Measurements from ENCODE around the gene FAM216A. TPM values are rescaled to one million over a fixed set of nuclear protein-coding genes. Genes with fewer than 3 reads are reported as not detected.
"Not testable (repeated sequence)": the region's sequence is repeated elsewhere in the genome, so short reads cannot be mapped to it uniquely, and the experiment has no call there.

The FAM216A gene
- total RNA-seq, 1 donor from 2014 or later: 4.2 TPM

DNA sequence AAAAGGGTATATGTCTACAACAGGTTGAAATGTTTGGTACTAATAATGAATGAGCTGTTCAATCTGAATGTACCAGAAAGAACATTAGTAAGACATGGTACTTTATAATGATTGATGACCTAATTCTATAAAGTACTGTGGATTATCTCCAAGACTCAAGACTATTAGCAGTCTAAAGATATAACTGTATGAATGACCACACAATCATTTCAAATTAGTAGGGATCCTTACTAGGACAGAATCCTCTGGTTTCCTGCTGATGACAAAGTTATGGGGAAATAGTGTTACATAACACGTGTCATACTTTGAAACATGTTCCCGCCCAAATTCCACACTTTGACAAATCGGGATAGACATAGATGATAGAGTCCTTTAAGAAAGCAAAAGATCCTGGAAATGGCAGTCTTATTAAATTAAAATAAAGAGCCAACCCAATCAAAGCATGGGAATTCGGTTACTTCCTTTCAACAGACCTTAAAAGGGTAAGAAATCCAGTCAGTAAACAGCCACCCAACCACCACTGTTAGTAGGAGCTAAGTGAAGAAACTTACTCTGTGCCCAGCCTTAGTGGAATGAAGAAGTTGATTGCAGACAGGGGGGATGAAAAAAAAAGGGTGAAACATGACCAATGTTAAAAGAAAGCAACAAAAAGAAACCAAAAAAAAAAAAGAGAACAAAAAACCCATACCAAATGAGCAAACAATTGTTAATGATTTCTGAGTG lies 30.5 kb downstream of the FAM216A start:
- DNase-seq (ENCODE audit: low spot score): no peak

DNA sequence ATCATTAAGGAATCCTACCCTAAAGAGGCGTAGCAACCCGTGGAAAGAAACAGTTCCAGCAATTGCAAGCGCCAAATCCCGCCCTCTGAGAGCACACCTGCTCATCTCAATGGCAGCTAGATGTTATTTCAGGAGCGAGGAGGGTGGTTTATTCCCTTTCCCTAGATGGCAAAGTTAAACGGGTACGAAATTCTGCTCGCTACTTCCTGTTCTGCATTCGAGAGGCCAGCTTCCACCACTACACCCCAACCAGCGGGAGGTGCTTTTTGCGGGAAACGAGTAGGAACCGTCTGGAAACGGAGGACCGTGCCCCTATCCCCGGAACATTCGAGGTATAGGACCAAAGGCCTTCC lies 32.7 kb downstream of the FAM216A start:
- peak; percentile 53 for DNase-seq (ENCODE audit: low spot score)

DNA sequence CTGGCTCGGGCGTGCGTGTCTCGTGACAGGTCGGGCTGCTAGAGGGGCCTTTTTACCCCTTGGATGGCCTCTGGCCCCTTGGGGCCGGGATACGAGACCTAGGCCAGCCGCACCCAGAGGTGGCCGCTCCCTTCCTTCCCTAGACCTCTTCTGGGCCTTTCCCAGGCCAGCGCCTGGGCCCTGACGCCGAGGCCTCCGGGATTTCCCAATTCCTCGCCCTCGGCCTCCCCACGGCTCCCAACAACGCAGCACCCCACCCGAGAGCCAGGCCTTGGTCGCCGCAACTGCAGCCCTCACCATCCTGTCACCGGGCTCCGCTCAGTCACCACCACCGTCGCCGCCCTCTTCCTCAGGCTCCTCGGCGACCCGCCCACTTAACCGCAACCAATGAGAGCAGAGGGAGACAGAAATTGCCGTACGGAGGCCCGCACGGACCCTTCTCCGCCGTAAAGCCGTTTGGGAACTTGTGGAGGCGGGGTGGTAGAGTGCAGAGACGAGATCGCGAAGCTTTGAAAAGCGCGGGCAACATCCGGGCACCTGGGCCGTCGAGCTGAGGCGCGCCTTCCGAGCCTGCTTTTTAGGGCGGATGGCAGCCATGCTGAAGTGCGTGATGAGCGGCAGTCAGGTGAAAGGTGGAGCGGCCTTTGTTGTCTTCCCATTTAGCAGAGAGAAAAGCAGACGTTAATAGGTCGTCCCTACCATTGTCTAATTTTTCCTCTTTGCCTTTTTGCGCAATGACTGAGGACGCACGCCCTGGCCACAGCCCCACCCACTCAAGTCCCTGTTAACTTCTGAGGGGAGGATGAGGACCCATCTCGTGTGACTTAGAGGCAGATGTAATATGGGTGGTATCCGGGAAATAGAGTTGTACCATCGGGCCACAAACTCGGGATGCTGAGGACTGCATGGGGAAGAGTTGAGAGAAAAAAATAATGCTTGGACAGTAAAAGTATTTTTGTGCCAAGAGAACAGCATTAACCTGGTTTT lies 33.4 kb downstream of the FAM216A start, which contains the start of the genes RAD9B and VPS29:
Gene RAD9B (plus strand): TSS at position 580 of the 987 bp plus-strand sequence. CDS start 7 bp downstream, at position 587.
Gene VPS29 (minus strand): TSS at position 360 of the 987 bp plus-strand sequence. CDS start 60 bp downstream, at position 300.
- peak; percentile 98 for DNase-seq (ENCODE audit: low spot score)

DNA sequence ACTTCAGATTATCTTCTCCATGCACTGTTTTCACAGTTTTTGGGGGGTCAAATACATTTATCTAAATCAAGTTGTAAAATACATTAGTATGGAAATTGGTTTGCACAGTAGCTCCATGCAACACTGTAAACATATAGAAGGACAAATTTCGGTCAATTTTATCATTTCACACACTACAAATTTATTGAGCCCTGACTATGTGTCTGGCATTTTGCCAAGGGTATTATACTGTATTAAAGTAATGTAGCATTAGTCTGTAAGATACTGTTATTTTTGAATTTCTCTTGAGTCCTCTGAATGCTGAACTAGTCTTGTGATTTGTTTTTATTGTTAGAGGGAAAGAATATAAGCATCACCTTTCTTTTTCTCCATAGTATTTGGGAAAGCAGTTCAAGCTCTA lies 34.8 kb downstream of the FAM216A start:
- DNase-seq (ENCODE audit: low spot score): no peak

DNA sequence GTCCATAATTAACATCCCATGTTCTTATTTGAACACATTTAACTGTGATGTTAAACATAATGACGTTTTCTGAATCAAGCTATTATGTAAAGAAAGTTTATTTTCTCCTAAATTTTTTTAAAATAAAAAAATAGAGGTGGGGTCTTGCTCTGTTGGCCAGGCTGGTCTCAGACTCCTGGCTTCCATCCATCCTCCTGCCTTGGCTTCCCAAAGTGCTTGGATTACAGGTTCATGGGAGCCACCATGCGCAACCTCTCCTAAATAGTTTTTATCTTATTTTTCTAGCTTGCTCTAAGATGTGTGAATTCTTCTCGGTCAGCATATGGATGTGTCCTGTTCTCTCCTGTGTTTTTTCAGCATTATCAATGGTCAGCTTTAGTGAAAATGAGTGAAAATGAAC lies 36.7 kb downstream of the FAM216A start:
- no peak for DNase-seq (ENCODE audit: low spot score)

DNA sequence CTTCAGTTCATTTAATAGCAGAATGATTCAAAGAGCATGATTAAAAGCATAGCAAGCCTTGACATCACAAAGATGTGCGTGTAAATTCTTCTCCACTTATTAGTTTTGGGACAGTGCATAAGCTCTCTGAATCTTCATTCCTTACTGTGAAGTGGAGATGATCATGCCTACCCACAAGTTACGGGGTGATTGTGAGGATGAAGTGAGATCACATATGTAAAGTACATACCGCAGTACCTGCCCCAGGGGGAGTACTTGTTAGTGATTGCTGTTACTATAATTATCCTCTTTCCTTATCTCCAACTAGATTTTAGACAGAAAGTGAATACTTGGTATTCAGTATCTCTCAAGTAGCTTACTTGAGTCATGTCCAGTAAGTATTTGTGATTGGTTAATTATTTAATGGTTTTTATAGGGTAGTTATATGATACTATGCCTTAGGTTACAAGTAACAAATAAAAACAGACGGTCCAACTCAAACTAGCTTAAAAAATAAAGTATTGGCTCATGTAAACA lies 39.5 kb downstream of the FAM216A start:
- no peak for DNase-seq (ENCODE audit: low spot score)

DNA sequence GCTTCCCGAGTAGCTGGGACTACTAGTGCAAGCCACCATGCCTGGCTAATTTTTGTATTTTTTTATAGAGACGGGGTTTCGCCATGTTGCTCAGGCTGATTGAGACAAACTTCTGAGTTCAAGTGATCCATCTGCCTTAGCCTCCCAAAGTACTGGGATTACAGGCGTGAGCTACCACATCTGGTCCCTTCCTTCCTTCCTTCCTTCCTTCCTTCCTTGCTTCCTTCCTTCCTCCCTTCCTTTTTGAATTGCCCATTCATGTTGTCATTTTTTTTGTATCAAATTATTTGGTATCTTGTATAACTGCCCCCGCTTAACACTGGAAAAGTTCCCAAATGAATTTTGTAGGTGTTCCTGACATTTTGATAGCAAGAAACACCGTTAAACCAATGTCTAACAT lies 45.2 kb downstream of the FAM216A start:
- no peak for DNase-seq (ENCODE audit: low spot score)

DNA sequence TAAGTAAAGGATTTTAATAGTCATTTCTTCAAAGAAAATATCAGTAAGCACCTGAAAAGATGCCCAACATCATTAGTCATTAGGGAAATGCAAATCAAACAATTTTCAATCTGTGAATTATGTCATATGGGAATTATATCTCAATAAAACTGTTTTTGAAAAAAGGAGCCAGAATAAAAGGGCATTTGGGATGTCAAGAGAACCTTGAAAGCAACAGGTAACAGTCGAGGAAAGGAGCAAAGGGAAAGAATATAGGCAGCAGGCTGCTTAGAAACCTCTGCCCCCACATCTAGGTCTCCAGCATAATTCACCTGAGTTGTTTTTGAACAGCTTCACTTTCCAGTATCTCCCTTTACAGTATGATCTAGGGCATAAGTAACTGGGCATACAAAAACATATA lies 45.7 kb downstream of the FAM216A start:
- DNase-seq (ENCODE audit: low spot score): no peak

DNA sequence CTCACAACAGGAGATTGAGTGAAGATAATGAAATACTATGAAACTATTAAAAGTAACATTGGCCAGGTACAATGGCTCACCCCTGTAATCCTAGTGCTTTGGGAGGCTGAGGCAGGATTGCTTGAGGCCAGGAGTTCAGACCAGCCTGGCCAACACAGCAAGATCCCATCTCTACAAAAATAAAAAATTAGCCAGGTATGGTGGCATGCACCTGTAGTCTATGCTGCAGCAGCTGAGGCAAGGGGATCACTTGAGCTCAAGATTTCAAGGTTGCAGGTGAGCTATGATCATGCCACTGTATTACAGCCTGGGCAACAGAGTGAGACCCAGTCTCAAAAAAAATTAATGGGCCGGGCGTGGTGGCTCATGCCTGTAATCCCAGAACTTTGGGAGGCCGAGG lies 48.4 kb downstream of the FAM216A start:
- DNase-seq (ENCODE audit: low spot score): no peak

DNA sequence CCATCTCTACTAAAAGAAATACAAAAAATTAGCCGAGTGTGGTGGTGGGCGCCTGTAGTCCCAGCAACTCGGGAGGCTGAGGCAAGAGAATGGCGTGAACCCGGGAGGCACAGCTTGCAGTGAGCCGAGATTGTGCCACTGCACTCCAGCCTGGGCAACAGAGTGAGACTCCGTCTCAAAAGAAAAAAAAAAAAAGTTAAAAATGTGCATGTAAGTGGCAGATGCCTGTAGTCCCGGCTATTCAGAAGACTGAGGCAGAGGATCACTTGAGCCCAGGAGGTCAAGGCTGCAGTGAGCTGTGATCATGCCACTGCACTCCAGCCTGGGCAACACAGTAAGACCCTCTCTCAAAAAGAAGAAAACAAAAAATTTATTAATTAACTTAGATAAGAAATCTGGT lies 49.4 kb downstream of the FAM216A start:
- not testable (repeated sequence) for DNase-seq (ENCODE audit: low spot score)

DNA sequence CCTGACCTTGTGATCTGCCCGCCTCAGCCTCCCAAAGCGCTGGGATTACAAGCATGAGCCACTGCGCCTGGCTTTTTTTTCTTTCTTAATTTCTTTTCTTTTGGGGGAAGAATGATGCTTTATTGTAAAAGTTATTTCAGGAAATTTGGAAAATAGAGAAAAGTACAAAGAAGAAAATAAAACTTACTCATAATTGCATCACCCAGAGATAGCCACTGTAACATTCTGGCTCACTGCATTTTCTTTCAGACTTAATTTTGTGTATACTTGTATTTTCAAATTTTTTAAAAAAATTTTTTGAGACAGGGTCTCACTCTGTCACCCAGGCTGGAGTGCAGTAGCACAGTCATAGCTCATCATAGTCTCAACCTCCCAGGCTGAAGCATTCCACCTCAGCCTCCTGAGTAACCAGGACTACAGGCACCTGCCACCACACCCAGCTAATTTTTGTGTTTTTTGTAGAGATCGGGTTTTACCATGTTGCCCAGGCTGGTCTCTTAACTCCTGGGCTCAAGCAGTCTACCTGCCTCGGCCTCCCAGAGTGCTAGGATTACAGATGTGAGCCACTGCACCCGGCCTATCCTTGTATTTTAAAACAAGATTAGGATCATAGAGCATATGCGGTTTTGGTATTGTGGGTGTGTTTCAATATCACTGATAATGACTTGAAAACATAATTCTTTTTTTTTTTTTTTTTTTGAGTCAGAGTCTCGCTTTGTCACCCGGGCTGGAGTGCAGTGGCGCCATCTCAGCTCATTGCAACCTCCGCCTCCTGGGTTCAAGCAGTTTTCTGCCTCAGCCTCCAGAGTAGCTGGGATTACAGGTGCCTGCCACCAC lies 52.4 kb downstream of the FAM216A start:
- not testable (repeated sequence) for DNase-seq (ENCODE audit: low spot score)

DNA sequence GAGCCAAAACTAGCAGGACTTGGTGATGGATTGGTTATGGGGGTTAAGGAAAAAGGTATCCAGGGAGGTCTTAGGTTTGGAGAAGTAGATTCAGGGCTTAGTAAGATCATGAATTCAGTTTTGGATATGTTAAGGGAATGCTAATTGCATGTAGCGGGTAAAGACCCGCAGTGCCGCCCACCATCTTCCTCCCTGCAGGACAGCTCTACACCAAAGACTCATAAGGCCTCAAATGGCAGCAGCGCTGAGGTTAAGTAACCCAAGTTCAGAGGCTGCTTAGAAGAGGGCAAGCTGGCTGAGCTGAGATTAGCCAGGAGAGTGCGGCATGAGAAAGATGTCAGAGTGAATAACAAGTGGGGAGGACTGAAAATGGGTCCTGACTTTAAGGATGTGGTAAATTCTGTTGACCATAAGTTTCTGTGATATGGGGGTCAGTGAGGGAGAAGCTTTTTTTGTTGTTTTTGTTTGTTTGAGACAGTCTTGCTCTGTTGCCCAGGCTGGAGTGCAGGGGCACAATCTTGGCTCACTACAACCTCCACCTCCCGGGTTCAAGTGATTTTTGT lies 59.7 kb downstream of the FAM216A start:
- no peak for DNase-seq (ENCODE audit: low spot score)

DNA sequence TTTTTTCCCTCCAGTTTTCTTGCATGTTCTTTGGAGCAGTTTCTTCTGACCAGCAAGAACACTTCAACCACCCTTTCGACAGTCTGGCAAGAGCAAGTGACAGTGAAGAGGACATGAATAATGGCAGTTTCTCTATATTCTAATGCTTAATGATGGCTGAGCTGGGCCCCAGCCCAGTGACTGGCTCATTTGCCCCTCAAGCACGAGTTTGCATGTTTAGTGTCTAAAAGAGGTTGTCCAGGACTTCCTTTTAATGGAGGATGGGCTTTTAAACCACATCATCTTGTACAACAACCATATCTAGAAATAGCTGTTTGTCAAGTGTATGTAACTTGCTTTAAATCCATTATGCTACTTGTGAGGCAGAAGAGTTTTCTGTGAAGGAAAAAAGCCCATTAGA lies 61.9 kb downstream of the FAM216A start:
- DNase-seq (ENCODE audit: low spot score): no peak

DNA sequence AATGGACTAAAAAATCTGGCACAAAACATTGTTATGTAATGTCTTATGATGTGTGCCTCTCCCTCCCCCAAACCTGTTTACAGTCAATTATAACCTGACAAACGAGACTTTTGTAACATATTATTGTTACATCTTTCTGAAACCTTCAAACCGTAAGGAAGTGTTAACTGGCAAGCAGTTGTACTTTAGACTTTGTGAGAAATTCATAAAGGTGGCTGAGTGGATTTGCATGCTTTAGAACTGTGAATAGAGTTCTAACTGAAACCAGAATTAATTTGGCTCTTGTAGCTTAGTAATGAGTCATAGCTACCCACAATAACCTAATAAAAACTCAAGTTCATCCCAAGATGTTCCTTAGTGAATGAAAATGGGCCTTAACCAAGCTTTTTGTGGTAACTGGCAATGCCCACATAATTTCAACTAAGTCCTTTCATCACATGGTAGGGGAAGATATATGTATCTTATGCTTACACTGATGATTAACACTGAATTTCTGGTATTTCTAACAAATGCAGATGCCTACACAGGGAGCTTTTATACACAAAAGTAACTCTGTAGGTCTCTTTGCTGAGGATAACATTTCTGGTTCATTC lies 63.2 kb downstream of the FAM216A start:
- no peak for DNase-seq (ENCODE audit: low spot score)

DNA sequence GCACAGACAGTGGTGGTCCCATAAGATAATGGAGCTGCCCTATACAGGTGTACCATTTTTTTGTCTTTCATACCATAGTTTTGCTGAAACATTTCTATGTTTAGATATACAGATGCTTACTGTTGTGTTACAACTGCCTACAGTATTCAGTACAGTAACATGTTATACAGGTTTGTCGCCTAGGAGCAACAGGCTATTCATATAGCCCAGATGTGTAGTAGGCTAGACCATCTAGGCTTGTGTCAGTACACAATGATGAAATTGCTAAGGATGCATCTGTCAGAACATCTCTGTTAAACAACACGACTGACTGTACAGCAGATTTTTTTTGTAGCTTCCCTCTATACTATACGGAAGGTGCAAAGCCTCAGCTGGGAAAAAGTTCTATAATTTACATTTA lies 64.0 kb downstream of the FAM216A start:
- no peak for DNase-seq (ENCODE audit: low spot score)

DNA sequence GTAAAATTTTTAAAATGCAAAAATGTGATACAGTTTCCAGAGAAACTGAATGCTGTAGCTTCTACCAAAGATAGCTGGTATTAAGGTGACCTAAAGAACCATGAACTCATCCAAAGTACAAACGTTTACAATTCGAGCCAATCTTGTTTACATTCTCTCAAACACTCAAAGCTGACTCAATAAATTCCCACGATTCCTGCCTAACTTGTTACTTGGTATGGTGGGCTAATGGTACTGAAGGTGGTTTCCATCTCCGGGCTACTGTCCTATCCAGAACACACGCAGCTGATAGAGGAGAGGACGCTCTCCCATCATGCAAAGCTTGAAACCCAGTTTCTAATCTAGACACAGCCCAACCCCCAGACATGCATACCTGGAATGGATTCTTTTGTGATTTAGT lies 65.0 kb downstream of the FAM216A start:
- DNase-seq (ENCODE audit: low spot score): no peak

DNA sequence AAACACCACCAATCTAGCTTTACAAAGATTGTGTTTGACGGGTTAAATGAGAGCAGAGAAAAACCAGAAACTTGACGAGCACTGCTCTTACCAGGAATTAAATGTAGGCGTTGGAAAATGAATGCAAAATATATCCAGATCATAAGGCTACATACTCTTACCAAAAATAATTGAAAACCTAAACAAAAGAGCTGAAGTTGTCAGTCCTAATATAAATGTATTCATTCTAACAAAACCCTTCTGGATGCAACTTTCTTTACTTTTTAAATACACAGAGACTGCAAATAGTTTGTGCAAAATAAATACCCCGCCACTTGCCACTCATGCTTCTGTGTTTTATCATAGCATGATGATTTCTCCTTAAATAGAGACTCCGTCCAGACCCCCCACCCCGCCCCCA lies 66.2 kb downstream of the FAM216A start:
- DNase-seq (ENCODE audit: low spot score): no peak

DNA sequence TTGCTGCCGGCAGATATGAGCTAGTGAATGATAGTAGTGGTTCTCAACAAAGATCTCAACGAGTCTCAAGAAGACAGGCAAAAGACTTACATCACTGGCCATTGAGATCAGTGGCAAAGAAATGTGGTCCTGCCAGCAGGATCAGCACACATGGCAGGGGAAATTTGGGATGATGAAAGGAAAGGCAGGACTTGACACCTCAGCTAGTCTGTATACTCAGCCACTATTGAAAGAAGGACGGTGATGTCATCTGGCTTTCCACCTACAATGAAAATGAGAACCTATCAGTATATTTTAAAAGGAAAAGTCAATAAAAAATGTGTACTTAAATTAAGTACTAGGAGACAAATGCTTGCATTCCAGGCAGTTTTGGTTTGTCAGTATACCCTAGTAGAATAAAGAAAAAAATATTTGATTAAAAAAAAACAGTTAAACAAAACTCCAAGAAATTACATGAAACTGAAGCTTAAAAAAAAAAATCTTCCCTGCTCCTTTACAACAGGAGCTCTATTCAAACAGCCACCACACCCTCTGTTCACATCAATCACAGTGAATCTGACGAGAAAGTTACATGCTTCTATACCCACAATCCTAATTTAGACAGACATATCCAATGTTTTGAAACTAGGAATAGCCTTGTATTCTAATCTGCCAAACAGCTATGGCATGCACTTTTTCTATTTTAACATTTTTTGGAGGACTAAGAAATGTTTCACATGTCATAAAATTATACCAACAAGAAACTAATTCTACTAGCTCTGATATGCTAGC lies 68.4 kb downstream of the FAM216A start:
- DNase-seq (ENCODE audit: low spot score): no peak

DNA sequence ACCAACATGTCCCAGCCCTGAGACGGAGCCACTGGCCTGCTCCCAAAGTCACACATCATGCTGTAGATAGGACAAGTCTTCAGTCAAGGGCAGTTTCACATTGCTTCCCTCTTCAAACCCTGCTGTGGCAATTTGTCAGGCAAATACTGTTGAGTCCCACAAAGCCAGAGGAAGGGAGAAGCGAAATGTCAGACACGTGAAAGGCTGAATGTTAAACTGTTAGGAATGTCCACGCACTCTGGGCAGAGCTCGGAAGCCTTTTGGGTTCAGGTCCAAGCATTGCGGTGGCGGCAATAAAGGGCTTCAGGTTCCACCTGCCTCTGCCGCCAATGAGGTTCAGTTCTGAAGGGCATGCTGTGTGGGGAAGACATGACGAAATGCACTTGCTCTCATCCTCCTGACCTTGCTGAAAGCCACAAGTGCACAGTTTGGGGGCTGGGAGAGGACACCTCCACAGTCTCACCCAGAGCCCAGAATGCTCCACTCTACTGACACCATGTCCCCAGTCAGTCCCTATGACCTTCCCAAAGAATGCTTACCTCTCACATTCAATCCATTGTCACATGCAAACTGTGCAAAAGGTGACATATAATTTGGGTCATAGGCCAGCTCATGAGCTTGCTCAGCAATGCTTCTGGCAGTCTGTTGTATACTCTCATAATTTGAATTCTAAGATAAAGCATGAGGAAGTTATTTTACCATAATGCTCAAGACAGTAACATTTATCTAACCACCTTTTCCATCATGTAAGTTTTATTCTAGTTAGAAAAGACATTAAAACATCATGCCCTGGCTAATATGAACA lies 69.2 kb downstream of the FAM216A start:
- peak; percentile 59 for DNase-seq (ENCODE audit: low spot score)

All from ureter (tissue), 1 donor.